Activated T-cell treated with anti-CD3 and anti-CD28 coated beads, Interleukin-2, amount 50 U/mL, for 4 hours (primary cell): Measurements from ENCODE around the gene CKS1B. TPM values are rescaled to one million over a fixed set of nuclear protein-coding genes. Genes with fewer than 3 reads are reported as not detected.
A peak's percentile ranks its signal among the peaks of the same experiment; 100 is the strongest.

ENCODE experiments used
- ATAC-seq, 2 donors: fragments of 200-7000 bp; cut with Tn5 transposase; one replicate each; pipeline ENCODE4 v1.10.0; 2021
- DNase-seq: peaks from one replicate; pipeline ENCODE4 v3.0.0-alpha.2; 2020
- H3K27me3 Mint-ChIP-seq: one replicate; pipeline ENCODE4 v1.8.0; 2021; ENCODE audit warnings: low read depth, mixed read lengths
- H3K36me3 Mint-ChIP-seq: one replicate; pipeline ENCODE4 v1.8.0; 2022; ENCODE audit warnings: mixed read lengths; ENCODE audit not compliant: insufficient read depth
- H3K4me1 Mint-ChIP-seq: one replicate; pipeline ENCODE4 v1.8.0; 2021; ENCODE audit warnings: low read depth, mixed read lengths
- H3K4me3 Mint-ChIP-seq: one replicate; pipeline ENCODE4 v1.8.0; 2021; ENCODE audit warnings: mild to moderate bottlenecking, moderate library complexity, mixed read lengths
- H3K9me3 Mint-ChIP-seq: one replicate; pipeline ENCODE4 v1.8.0; 2021; ENCODE audit warnings: mixed read lengths
- total RNA-seq, 3 donors: library from RNA; stranded (reverse); gene quantifications; one replicate each; pipeline ENCODE4 v1.2.1, GENCODE V29; 2021

Gene CKS1B
- total RNA-seq, 3 donors from 2014 or later: 61.5 to 78.5 (median 76.7) TPM

- peaks cover 75% of the 10 kb centered on the region for H3K4me1 Mint-ChIP-seq
- peak within 1 kb of the TSS; percentile 86 for H3K4me3 Mint-ChIP-seq
- H3K36me3 Mint-ChIP-seq: peaks cover 5% of the 10 kb centered on the region
- DNase-seq (peak; percentile 67), ATAC-seq (peak; percentile 71)
- no peaks in the 10 kb centered on the region for H3K27me3 Mint-ChIP-seq
- no peaks in the 10 kb centered on the region for H3K9me3 Mint-ChIP-seq
These were observed 18.6 kb upstream of the CKS1B start, which contains the start of gene PBXIP1 for GRCh38 chr1:154955718-154956543. Gene PBXIP1, minus strand, starts transcription at chr1:154956099. Its CDS starts 2,378 bp downstream, at chr1:154953721.

- H3K4me3 Mint-ChIP-seq: peak overlapping the region; percentile 86
- H3K9me3 Mint-ChIP-seq: no peaks in the 10 kb centered on the region
- peaks cover 71% of the 10 kb centered on the region for H3K4me1 Mint-ChIP-seq
- H3K27me3 Mint-ChIP-seq: no peaks in the 10 kb centered on the region
- ATAC-seq (no peak), DNase-seq (no peak)
- peaks cover 5% of the 10 kb centered on the region for H3K36me3 Mint-ChIP-seq
These were observed 17.9 kb upstream of the CKS1B start for GRCh38 chr1:154956544-154956941.

GRCh38 chr1:154957091-154957657 is 17.3 kb upstream of the CKS1B start:
- Mint-ChIP-seq H3K27me3 (no peaks in the 10 kb centered on the region), H3K36me3 (peaks cover 5% of the 10 kb centered on the region), H3K4me1 (peaks cover 65% of the 10 kb centered on the region), H3K9me3 (no peaks in the 10 kb centered on the region), H3K4me3 (peak overlapping the region; percentile 86)
- no peak for ATAC-seq
- no peak for DNase-seq

- ATAC-seq: no peak
These were observed 16.4 kb upstream of the CKS1B start for GRCh38 chr1:154958036-154958435.

GRCh38 chr1:154958681-154959425 is 15.6 kb upstream of the CKS1B start:
- ATAC-seq: no peak
- Mint-ChIP-seq H3K27me3 (no peaks in the 10 kb centered on the region), H3K4me3 (no peak overlapping the region), H3K36me3 (peaks cover 9% of the 10 kb centered on the region), H3K9me3 (no peaks in the 10 kb centered on the region), H3K4me1 (peaks cover 57% of the 10 kb centered on the region)
- no peak for DNase-seq

More at GRCh38 chr1:154958036-154958435, 16.4 kb upstream of the CKS1B start:
- no peaks in the 10 kb centered on the region for H3K9me3 Mint-ChIP-seq
- no peak for DNase-seq
- H3K36me3 Mint-ChIP-seq: peaks cover 2% of the 10 kb centered on the region
- H3K4me3 Mint-ChIP-seq: no peak overlapping the region
- no peaks in the 10 kb centered on the region for H3K27me3 Mint-ChIP-seq
- H3K4me1 Mint-ChIP-seq: peaks cover 61% of the 10 kb centered on the region

- no peaks in the 10 kb centered on the region for H3K9me3 Mint-ChIP-seq
- peaks cover 53% of the 10 kb centered on the region for H3K4me1 Mint-ChIP-seq
- H3K27me3 Mint-ChIP-seq: no peaks in the 10 kb centered on the region
- peaks cover 12% of the 10 kb centered on the region for H3K36me3 Mint-ChIP-seq
- DNase-seq: no peak
- ATAC-seq: no peak
- peak overlapping the region; percentile 91 for H3K4me3 Mint-ChIP-seq
These were observed 15.1 kb upstream of the CKS1B start for GRCh38 chr1:154959426-154959780.

- Mint-ChIP-seq H3K27me3 (no peaks in the 10 kb centered on the region), H3K36me3 (peaks cover 15% of the 10 kb centered on the region), H3K4me1 (peaks cover 41% of the 10 kb centered on the region), H3K9me3 (no peaks in the 10 kb centered on the region), H3K4me3 (peak overlapping the region; percentile 91)
- DNase-seq: no peak
- ATAC-seq: no peak
These were observed 13.9 kb upstream of the CKS1B start for GRCh38 chr1:154960446-154961136.

GRCh38 chr1:154961207-154962155 is 13.0 kb upstream of the CKS1B start, which contains the start of gene PYGO2:
Gene PYGO2, minus strand, starts transcription at chr1:154961782. Its CDS starts 206 bp downstream, at chr1:154961576.
- DNase-seq (peak; percentile 68), ATAC-seq (peak; percentile 90 to 92)
- Mint-ChIP-seq H3K36me3 (peaks cover 15% of the 10 kb centered on the region), H3K4me1 (peaks cover 32% of the 10 kb centered on the region), H3K9me3 (no peaks in the 10 kb centered on the region), H3K27me3 (no peaks in the 10 kb centered on the region), H3K4me3 (peak within 1 kb of the TSS; percentile 91)

GRCh38 chr1:154962156-154962749 is 12.2 kb upstream of the CKS1B start:
- no peaks in the 10 kb centered on the region for H3K9me3 Mint-ChIP-seq
- H3K4me3 Mint-ChIP-seq: peak overlapping the region; percentile 87
- DNase-seq: no peak
- H3K4me1 Mint-ChIP-seq: peaks cover 26% of the 10 kb centered on the region
- no peaks in the 10 kb centered on the region for H3K27me3 Mint-ChIP-seq
- H3K36me3 Mint-ChIP-seq: peaks cover 15% of the 10 kb centered on the region
- ATAC-seq: peak; percentile 5 to 10

GRCh38 chr1:154962795-154963330 is 11.6 kb upstream of the CKS1B start:
- Mint-ChIP-seq H3K4me3 (peak overlapping the region; percentile 87), H3K27me3 (no peaks in the 10 kb centered on the region), H3K4me1 (peaks cover 23% of the 10 kb centered on the region), H3K36me3 (peaks cover 15% of the 10 kb centered on the region), H3K9me3 (no peaks in the 10 kb centered on the region)
- ATAC-seq (no peak), DNase-seq (no peak)

- peaks cover 17% of the 10 kb centered on the region for H3K36me3 Mint-ChIP-seq
- H3K4me3 Mint-ChIP-seq: no peak overlapping the region
- peaks cover 21% of the 10 kb centered on the region for H3K4me1 Mint-ChIP-seq
- DNase-seq (no peak), ATAC-seq (no peak)
- H3K9me3 Mint-ChIP-seq: no peaks in the 10 kb centered on the region
- no peaks in the 10 kb centered on the region for H3K27me3 Mint-ChIP-seq
These were observed 10.8 kb upstream of the CKS1B start for GRCh38 chr1:154963643-154964042.

- H3K36me3 Mint-ChIP-seq: peaks cover 17% of the 10 kb centered on the region
- H3K4me1 Mint-ChIP-seq: peaks cover 23% of the 10 kb centered on the region
- no peaks in the 10 kb centered on the region for H3K9me3 Mint-ChIP-seq
- no peaks in the 10 kb centered on the region for H3K27me3 Mint-ChIP-seq
- H3K4me3 Mint-ChIP-seq: no peak overlapping the region
- no peak for ATAC-seq
- no peak for DNase-seq
These were observed 10.1 kb upstream of the CKS1B start for GRCh38 chr1:154964359-154964758.

GRCh38 chr1:154966111-154966510 is 8.4 kb upstream of the CKS1B start:
- Mint-ChIP-seq H3K9me3 (no peaks in the 10 kb centered on the region), H3K27me3 (no peaks in the 10 kb centered on the region), H3K4me3 (no peak overlapping the region), H3K4me1 (peaks cover 22% of the 10 kb centered on the region), H3K36me3 (peaks cover 17% of the 10 kb centered on the region)
- DNase-seq (no peak), ATAC-seq (no peak)
